Upper lobe of left lung (tissue), 6 donors: ENCODE data around the gene HERC4. TPM values are rescaled to one million over a fixed set of nuclear protein-coding genes. Genes with fewer than 3 reads are reported as not detected.

Experiments
- ATAC-seq, 2 donors: fragments of 200-7000 bp; cut with Tn5 transposase; one replicate each; pipeline ENCODE4 v1.9.1; 2022; ENCODE audit warnings: mild to moderate bottlenecking in 2 of 2, moderate library complexity in 2 of 2; ENCODE audit not compliant: low FRiP score in 2 of 2
- DNase-seq, 2 donors: peaks; one replicate each; pipeline ENCODE4 v3.0.0-alpha.2; 2019 to 2020
- H3K27ac ChIP-seq, 4 donors: fragments of 200-600 bp; sonication (generic); one replicate each; pipeline ENCODE4 v1.5.1; 2016 to 2019
- H3K27me3 ChIP-seq, 4 donors: fragments of 200-600 bp; sonication (generic); one replicate each; pipeline ENCODE4 v1.5.1; 2017 to 2019
- H3K36me3 ChIP-seq, 4 donors: fragments of 200-600 bp; sonication (generic); one replicate each; pipeline ENCODE4 v1.5.1; 2016 to 2019
- H3K4me1 ChIP-seq, 4 donors: fragments of 200-600 bp; sonication (generic); one replicate each; pipeline ENCODE4 v1.5.1; 2018 to 2019
- H3K4me3 ChIP-seq, 4 donors: fragments of 200-600 bp; sonication (generic); one replicate each; pipeline ENCODE4 v1.5.1; 2017 to 2019; ENCODE audit warnings: mild to moderate bottlenecking in 2 of 4, moderate library complexity in 1 of 4
- H3K9me3 ChIP-seq, 4 donors: fragments of 200-600 bp; sonication (generic); one replicate each; pipeline ENCODE4 v1.5.1; 2018 to 2019
- CTCF ChIP-seq, 6 experiments: fragments of 450-650 bp in 4 of 6; fragments of 200-600 bp in 2 of 6; sonication (generic) in 2 of 6; IDR thresholded peaks; one replicate each; pipeline ENCODE4 v1.5.1; 2016 to 2019; ENCODE audit warnings: antibody characterized with exemption in 6 of 6
- EP300 ChIP-seq, 4 donors: sonication (generic); formaldehyde crosslinking; IDR thresholded peaks; one replicate each; pipeline ENCODE4 v1.5.1; 2017; ENCODE audit warnings: antibody characterized with exemption in 4 of 4, control low read depth in 2 of 4
- POLR2A ChIP-seq, 4 donors: fragments of 450-650 bp; IDR thresholded peaks; one replicate each; pipeline ENCODE4 v1.5.1; 2016 to 2017; ENCODE audit warnings: antibody characterized with exemption in 4 of 4, mild to moderate bottlenecking in 2 of 4
- POLR2AphosphoS5 ChIP-seq, 2 donors: sonication (generic); formaldehyde crosslinking; IDR thresholded peaks; one replicate each; pipeline ENCODE4 v1.5.1; 2017; ENCODE audit warnings: antibody characterized with exemption in 2 of 2
- WGBS, 2 donors: methylation state at CpG; one replicate each; pipeline ENCODE4 v1.1.5; 2017 to 2018; 5-methylcytosine and 5-hydroxymethylcytosine counted together
- total RNA-seq, 6 donors: library from RNA; depleted of rRNA in 4 of 6; stranded (reverse); fragments of >200 nt in 4 of 6; gene quantifications; one replicate each; pipeline versions ENCODE4 v1.1.0 to v1.2.1, GENCODE V29; 2016 to 2021
- donor health status: DM: no; HTN: no; CAD: no; lungs with moderate emphysema.
- donor health status: DM: no; HTN: yes; CAD: no; lungs with severe emphysema.

HERC4 gene
- total RNA-seq, 6 donors from 2014 or later, result 32.1 to 82.5 (median 46.7) TPM

GRCh38 chr10:67903581-67903980 lies 171.5 kb downstream of the HERC4 start:
- H3K4me1 ChIP-seq, result no peaks in the 10 kb centered on the region
- H3K4me3 ChIP-seq, result no peak overlapping the region
- ATAC-seq (no peak), DNase-seq (no peak)
- TF ChIP-seq EP300 (IDR thresholded peaks at IDR 0.05) (no peak), POLR2A (IDR thresholded peaks at IDR 0.05) (no peak)
- no peak overlapping the region for H3K27ac ChIP-seq
- peaks cover 19 to 85% (median 32%) of the 10 kb centered on the region in 4 donors for H3K36me3 ChIP-seq
- 90 to 97% methylated on average over 7 of the region's 7 CpGs for WGBS, 2 donors
- no peaks in the 10 kb centered on the region for H3K9me3 ChIP-seq
- no peaks in the 10 kb centered on the region for H3K27me3 ChIP-seq

DNA sequence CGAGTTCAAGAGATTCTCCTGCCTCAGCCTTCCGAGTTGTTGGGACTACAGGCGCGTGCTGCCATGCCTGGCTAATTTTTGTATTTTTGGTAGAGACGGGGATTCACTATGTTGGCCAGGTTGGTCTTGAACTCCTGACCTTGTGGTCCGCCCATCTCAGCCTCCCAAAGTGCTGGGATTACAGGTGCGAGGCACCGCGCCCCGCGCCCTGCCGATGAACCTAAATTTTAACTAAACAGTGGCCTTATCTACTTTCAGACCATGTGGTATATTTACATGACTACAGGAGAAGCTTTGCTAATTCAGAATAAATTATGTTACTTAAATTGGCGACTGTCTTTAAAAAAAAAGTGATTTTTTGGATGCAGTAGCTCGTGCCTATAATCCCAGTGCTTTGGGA lies 181.4 kb downstream of the HERC4 start:
- no peaks in the 10 kb centered on the region for H3K9me3 ChIP-seq
- no peak for ATAC-seq
- no peaks in the 10 kb centered on the region for H3K27me3 ChIP-seq
- H3K4me3 ChIP-seq, result no peak overlapping the region
- H3K4me1 ChIP-seq, result peaks cover 4 to 12% (median 8%) of the 10 kb centered on the region in 4 donors
- TF ChIP-seq POLR2A (IDR thresholded peaks at IDR 0.05), result no peak
- no peak for TF ChIP-seq EP300 (IDR thresholded peaks at IDR 0.05)
- TF ChIP-seq CTCF (IDR thresholded peaks at IDR 0.05), result no peak
- TF ChIP-seq POLR2AphosphoS5 (IDR thresholded peaks at IDR 0.05), result no peak
- WGBS, 2 donors, result 95 to 96% methylated on average over 14 of the region's 14 CpGs
- peaks cover 21 to 97% (median 62%) of the 10 kb centered on the region in 4 donors for H3K36me3 ChIP-seq
- H3K27ac ChIP-seq, result no peak overlapping the region
- peak in 1 of 2 donors; percentile 60 for DNase-seq

DNA sequence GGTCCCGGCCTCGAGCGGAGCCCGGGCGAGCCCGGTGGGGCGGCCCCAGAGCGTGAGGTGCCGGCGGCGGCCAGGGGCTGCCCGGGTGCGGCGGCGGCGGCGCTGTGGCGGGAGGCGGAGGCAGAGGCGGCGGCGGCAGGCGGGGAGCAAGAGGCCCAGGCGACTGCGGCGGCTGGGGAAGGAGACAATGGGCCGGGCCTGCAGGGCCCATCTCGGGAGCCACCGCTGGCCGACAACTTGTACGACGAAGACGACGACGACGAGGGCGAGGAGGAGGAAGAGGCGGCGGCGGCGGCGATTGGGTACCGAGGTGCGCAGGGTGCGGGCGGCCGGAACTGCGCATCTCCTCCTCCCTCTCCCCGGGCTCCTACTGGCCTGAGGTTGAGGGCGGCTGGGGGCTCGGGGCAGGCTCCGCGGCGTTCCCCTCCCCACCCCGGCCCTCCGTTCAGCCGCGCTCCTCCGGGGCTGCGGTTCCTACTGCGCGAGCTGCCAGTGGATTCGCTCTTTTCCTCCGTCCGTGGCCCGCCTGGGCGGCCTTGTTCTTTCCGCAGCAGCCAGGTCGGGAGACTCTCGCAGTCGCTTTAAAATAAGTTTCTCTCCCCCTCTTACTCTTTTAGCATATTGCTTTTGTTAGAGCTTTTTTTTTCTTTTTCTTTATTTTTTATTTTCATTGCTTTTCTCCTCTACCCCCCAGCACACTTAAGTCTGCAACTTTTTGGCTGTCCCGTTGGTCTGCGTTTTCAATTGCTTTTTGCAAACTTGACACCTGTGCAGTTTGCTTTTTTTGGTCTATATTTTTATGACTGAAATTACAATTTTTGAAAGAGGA lies 190.0 kb downstream of the HERC4 start:
- Histone ChIP-seq H3K9me3 (no peaks in the 10 kb centered on the region), H3K4me1 (peaks cover 16 to 26% (median 24%) of the 10 kb centered on the region in 4 donors), H3K27ac (peak overlapping the region; percentile 93 to 100 (median 96)), H3K36me3 (peaks cover 19 to 35% (median 22%) of the 10 kb centered on the region in 4 donors), H3K27me3 (no peaks in the 10 kb centered on the region), H3K4me3 (peak overlapping the region; percentile 75 to 92 (median 90))
- ATAC-seq (peak; percentile 85 to 90), DNase-seq (peak; percentile 87 to 95)
- TF ChIP-seq POLR2A (IDR thresholded peaks at IDR 0.05), result peak in 2 of 4 donors; percentile 1 to 48
- peak; percentile 7 to 53 for TF ChIP-seq POLR2AphosphoS5 (IDR thresholded peaks at IDR 0.05)
- TF ChIP-seq CTCF (IDR thresholded peaks at IDR 0.05), result peak in 1 of 6 experiments; percentile 10
- TF ChIP-seq EP300 (IDR thresholded peaks at IDR 0.05), result no peak
- 1% methylated on average over 34 to 41 of the region's 73 CpGs for WGBS, 2 donors

- ATAC-seq (peak; percentile 96 to 97), DNase-seq (peak; percentile 97 to 99)
- Histone ChIP-seq H3K27me3 (no peaks in the 10 kb centered on the region), H3K4me3 (peak within 1 kb of the TSS; percentile 75 to 92 (median 90)), H3K9me3 (no peaks in the 10 kb centered on the region), H3K36me3 (peaks cover 12 to 28% (median 16%) of the 10 kb centered on the region in 4 donors), H3K4me1 (peaks cover 12 to 21% (median 20%) of the 10 kb centered on the region in 4 donors), H3K27ac (peak within 1 kb of the TSS; percentile 93 to 100 (median 96))
- 0% methylated on average over 18 of the region's 62 CpGs for WGBS, 2 donors
- TF ChIP-seq POLR2A (IDR thresholded peaks at IDR 0.05) (peak in 3 of 4 donors; percentile 46 to 96 (median 93)), CTCF (IDR thresholded peaks at IDR 0.05) (peak in 1 of 6 experiments; percentile 12), EP300 (IDR thresholded peaks at IDR 0.05) (peak in 1 of 4 donors; percentile 78), POLR2AphosphoS5 (IDR thresholded peaks at IDR 0.05) (peak; percentile 93 to 98)
These were observed 190.7 kb downstream of the HERC4 start, which contains the start of gene SIRT1 for GRCh38 chr10:67884313-67884841. SIRT1 (plus strand) TSS chr10:67884656; CDS start chr10:67884722, 66 bp downstream.

- H3K27me3 ChIP-seq, result no peaks in the 10 kb centered on the region
- no peak for TF ChIP-seq EP300 (IDR thresholded peaks at IDR 0.05)
- no peak for TF ChIP-seq POLR2AphosphoS5 (IDR thresholded peaks at IDR 0.05)
- TF ChIP-seq CTCF (IDR thresholded peaks at IDR 0.05), result no peak
- no peak for TF ChIP-seq POLR2A (IDR thresholded peaks at IDR 0.05)
- H3K4me1 ChIP-seq, result peaks cover 12 to 21% (median 18%) of the 10 kb centered on the region in 4 donors
- peak overlapping the region; percentile 93 to 100 (median 96) for H3K27ac ChIP-seq
- DNase-seq, result no peak
- H3K36me3 ChIP-seq, result peaks cover 7 to 23% (median 11%) of the 10 kb centered on the region in 4 donors
- ATAC-seq, result no peak
- WGBS, 2 donors, result 21 to 30% methylated on average over 13 of the region's 13 CpGs
- H3K9me3 ChIP-seq, result no peaks in the 10 kb centered on the region
- H3K4me3 ChIP-seq, result peak overlapping the region in 3 of 4 donors; percentile 90 to 92 (median 91)
These were observed 191.3 kb downstream of the HERC4 start for GRCh38 chr10:67883710-67884312.
